PC-9 (cell line): Measurements from ENCODE around the gene SMPD3. TPM values are rescaled to one million over a fixed set of nuclear protein-coding genes. Genes with fewer than 3 reads are reported as not detected.

Source experiments
- BruUV-seq: library from RNA; stranded (reverse); fragments of 400-500 nt; replicated peaks from 2 replicates; lab custom pipeline; 2021; lab: Mats Ljungman, UMichigan
- CTCF ChIA-PET: fragments of 300-600 bp; sonication (Branson Sonifier 250); formaldehyde crosslinking; loops from one replicate; lab custom pipeline; 2022; ENCODE audit warnings: antibody characterized with exemption; lab: Charles Lee
- POLR2A ChIA-PET: fragments of 300-600 bp; sonication (Branson Sonifier 250); formaldehyde crosslinking; loops from one replicate; lab custom pipeline; 2022; ENCODE audit warnings: antibody characterized with exemption; ENCODE audit not compliant: unreplicated experiment; lab: Charles Lee
- DNase-seq, 2 experiments: peaks; one replicate each; pipeline versions ENCODE4 v3.0.0 to v3.0.0-alpha.2; 2015 to 2022; ENCODE audit warnings: mixed read lengths in 1 of 2
- H2AFZ ChIP-seq: fragments of 200-600 bp; sonication (generic); 2 replicates; pipeline ENCODE4 v1.8.1; 2017; ENCODE audit warnings: antibody characterized with exemption
- H3F3A ChIP-seq: fragments of 200-600 bp; sonication (generic); 2 replicates; pipeline ENCODE4 v1.8.1; 2017; ENCODE audit warnings: antibody characterized with exemption, mild to moderate bottlenecking, low read depth; ENCODE audit not compliant: insufficient read depth
- H3K27ac ChIP-seq: fragments of 200-600 bp; sonication (generic); 2 replicates; pipeline ENCODE4 v1.6.1; 2016; ENCODE audit warnings: mixed run types
- H3K27me3 ChIP-seq: fragments of 200-600 bp; sonication (generic); 2 replicates; pipeline ENCODE4 v1.6.1; 2016; ENCODE audit warnings: low read depth, mixed run types; ENCODE audit not compliant: insufficient read depth
- H3K36me3 ChIP-seq: fragments of 200-600 bp; sonication (generic); 2 replicates; pipeline ENCODE4 v1.6.1; 2016; ENCODE audit warnings: low read depth, mixed run types
- H3K4me1 ChIP-seq: fragments of 200-600 bp; sonication (generic); replicated peaks from 2 replicates; pipeline ENCODE4 v1.6.1; 2016; ENCODE audit warnings: mixed run types; ENCODE audit not compliant: insufficient read depth
- H3K4me2 ChIP-seq: fragments of 200-600 bp; sonication (generic); 2 replicates; pipeline ENCODE4 v1.6.1; 2017; ENCODE audit warnings: mixed run types
- H3K4me3 ChIP-seq: fragments of 200-600 bp; sonication (generic); 2 replicates; pipeline ENCODE4 v1.6.1; 2016; ENCODE audit warnings: mixed run types
- H3K79me2 ChIP-seq: fragments of 200-600 bp; sonication (generic); 2 replicates; pipeline ENCODE4 v1.6.1; 2017; ENCODE audit warnings: low read depth, mixed run types
- H3K9me2 ChIP-seq: fragments of 200-600 bp; sonication (generic); 2 replicates; pipeline ENCODE4 v1.8.1; 2017; ENCODE audit warnings: mild to moderate bottlenecking; ENCODE audit not compliant: insufficient read depth
- H3K9me3 ChIP-seq: fragments of 200-600 bp; sonication (generic); 2 replicates; pipeline ENCODE4 v1.8.1; 2016; ENCODE audit warnings: low read depth; ENCODE audit not compliant: insufficient read depth
- H4K20me1 ChIP-seq: fragments of 200-600 bp; sonication (generic); 2 replicates; pipeline ENCODE4 v1.8.1; 2017; ENCODE audit not compliant: insufficient read depth
- CTCF ChIP-seq: fragments of 200-600 bp; sonication (generic); conservative IDR thresholded peaks from 2 replicates; pipeline ENCODE4 v1.6.1; 2017; ENCODE audit warnings: mixed run types, antibody characterized with exemption, mild to moderate bottlenecking, moderate library complexity
- EZH2 ChIP-seq: fragments of 200-600 bp; sonication (generic); IDR thresholded peaks from 2 replicates; pipeline ENCODE4 v1.8.0; 2017; ENCODE audit warnings: antibody characterized with exemption, low read depth
- intact Hi-C: fragments of 100-400 bp; cut with micrococcal nuclease; formaldehyde crosslinking; loops from one replicate; pipeline ENCODE4 v1.10.0; 2022; ENCODE audit not compliant: unreplicated experiment
- total RNA-seq: library from RNA; stranded (reverse); gene quantifications from 2 replicates; pipeline ENCODE4 v1.2.3, GENCODE V29; 2021

Gene SMPD3
- total RNA-seq, 1 experiment from 2014 or later: 0.94 TPM

GRCh38 chr16:68399456-68399855, 48.9 kb downstream of the SMPD3 start:
- Histone ChIP-seq H3K27me3 (no peaks in the 10 kb centered on the region), H3F3A (no peaks in the 10 kb centered on the region), H3K4me2 (no peak overlapping the region), H4K20me1 (no peaks in the 10 kb centered on the region), H3K27ac (no peak overlapping the region), H3K9me2 (no peaks in the 10 kb centered on the region), H3K36me3 (no peaks in the 10 kb centered on the region), H2AFZ (no peak overlapping the region), H3K4me1 (peaks cover 9% of the 10 kb centered on the region; the same call in 1 of the 2 replicates), H3K79me2 (no peaks in the 10 kb centered on the region), H3K9me3 (no peaks in the 10 kb centered on the region), H3K4me3 (no peak overlapping the region)
- BruUV-seq: no TSS peak
- no peak for DNase-seq
- intact Hi-C loops: no loop called here
- ChIA-PET CTCF (no interaction called here), POLR2A (no interaction called here)
- TF ChIP-seq EZH2 (no peak), CTCF (no peak)

GRCh38 chr16:68397710-68398201, 50.6 kb downstream of the SMPD3 start:
- H2AFZ ChIP-seq: no peak overlapping the region
- no peak overlapping the region for H3K27ac ChIP-seq
- peaks cover 9% of the 10 kb centered on the region; the same call in 1 of the 2 replicates for H3K4me1 ChIP-seq
- no peaks in the 10 kb centered on the region for H3K9me3 ChIP-seq
- intact Hi-C loops: loop anchor here (2.0 kb wide), 1 partner anchor 47 kb away; no protein-coding TSS in a partner anchor
- H3K79me2 ChIP-seq: no peaks in the 10 kb centered on the region
- H3K36me3 ChIP-seq: no peaks in the 10 kb centered on the region
- no peaks in the 10 kb centered on the region for H3K27me3 ChIP-seq
- TF ChIP-seq EZH2 (no peak), CTCF (no peak)
- H3K4me3 ChIP-seq: no peak overlapping the region
- CTCF ChIA-PET: interaction anchor here (0.6 to 1.1 kb wide), 3 partner anchors 17 to 112 kb away, joined by 3 to 5 read pairs (median 5); no protein-coding TSS in a partner anchor
- no peaks in the 10 kb centered on the region for H4K20me1 ChIP-seq
- DNase-seq: no peak
- POLR2A ChIA-PET: interaction anchor here (0.7 kb wide), 1 partner anchor 136 kb away, joined by 3 read pairs; no protein-coding TSS in a partner anchor
- H3F3A ChIP-seq: no peaks in the 10 kb centered on the region
- no TSS peak for BruUV-seq
- no peak overlapping the region for H3K4me2 ChIP-seq
- no peaks in the 10 kb centered on the region for H3K9me2 ChIP-seq

- POLR2A ChIA-PET: interaction anchor here (0.6 kb wide), 1 partner anchor 102 kb away, joined by 3 read pairs; no protein-coding TSS in a partner anchor
- H3K27ac ChIP-seq: no peak overlapping the region
- no peaks in the 10 kb centered on the region for H3K27me3 ChIP-seq
- DNase-seq: peak in 1 of 2 experiments; percentile 43
- H4K20me1 ChIP-seq: no peaks in the 10 kb centered on the region
- H3K4me1 ChIP-seq: no peaks in the 10 kb centered on the region
- intact Hi-C loops: loop anchor here (1.0 to 2.0 kb wide), 2 partner anchors 48 to 114 kb away; no protein-coding TSS in a partner anchor
- H3K9me2 ChIP-seq: no peaks in the 10 kb centered on the region
- no peaks in the 10 kb centered on the region for H3K79me2 ChIP-seq
- H3K4me3 ChIP-seq: no peak overlapping the region
- CTCF ChIA-PET: interaction anchor here (0.8 to 1.1 kb wide), 2 partner anchors 50 to 114 kb away, joined by 4 to 5 read pairs; no protein-coding TSS in a partner anchor
- H3K36me3 ChIP-seq: no peaks in the 10 kb centered on the region
- BruUV-seq: no TSS peak
- no peaks in the 10 kb centered on the region for H3K9me3 ChIP-seq
- TF ChIP-seq CTCF (peak; percentile 66), EZH2 (no peak)
- no peaks in the 10 kb centered on the region for H3F3A ChIP-seq
- no peak overlapping the region for H2AFZ ChIP-seq
- no peak overlapping the region for H3K4me2 ChIP-seq
Observed at GRCh38 chr16:68396481-68396880, 51.8 kb downstream of the SMPD3 start.
